Gastrocnemius medialis (tissue), 4 donors: ENCODE data around the gene CRNKL1.

Source experiments
- CTCF ChIP-seq, 5 experiments: fragments of 450-650 bp in 3 of 5; fragments of 200-600 bp in 2 of 5; sonication (generic) in 2 of 5; IDR thresholded peaks in 4 of 5; conservative IDR thresholded peaks in 1 of 5; 1 replicate in 4 of 5; 2 replicates in 1 of 5; pipeline ENCODE4 v1.5.1; 2016 to 2019; ENCODE audit warnings: antibody characterized with exemption in 5 of 5, mild to moderate bottlenecking in 3 of 5, moderate library complexity in 3 of 5
- POLR2A ChIP-seq, 2 donors: fragments of 450-650 bp; IDR thresholded peaks; one replicate each; pipeline ENCODE4 v1.6.1; 2017; ENCODE audit warnings: antibody characterized with exemption in 2 of 2, mild to moderate bottlenecking in 2 of 2, moderate library complexity in 2 of 2

GRCh38 chr20:20023395-20023794, 28.9 kb downstream of the CRNKL1 start:
- TF ChIP-seq CTCF (IDR thresholded peaks at IDR 0.05 in 4 of 5, conservative IDR thresholded peaks at IDR 0.05 in 1 of 5), result no peak
- no peak for TF ChIP-seq POLR2A (IDR thresholded peaks at IDR 0.05)
